Measurements from ENCODE around the gene COL10A1.

Gene COL10A1

GRCh38 chr6:116087437-116088027 is 38.4 kb downstream of the COL10A1 start:
- H3K9me3 ChIP-seq (ENCODE audit: control insufficient read depth, insufficient read depth, low read length): no peaks in the 10 kb centered on the region
- H3F3A ChIP-seq (ENCODE audit: control insufficient read depth, insufficient read depth): no peaks in the 10 kb centered on the region
- H3K4me1 ChIP-seq (ENCODE audit: control insufficient read depth, low read length): no peaks in the 10 kb centered on the region
- no peak overlapping the region for H3K27ac ChIP-seq (ENCODE audit: low read depth, low read length)
- H3K9me2 ChIP-seq (replicated peaks; ENCODE audit: control insufficient read depth, low read length): no peaks in the 10 kb centered on the region
- H3K4me2 ChIP-seq (ENCODE audit: low read length): no peak overlapping the region
- no peaks in the 10 kb centered on the region for H3K79me2 ChIP-seq (ENCODE audit: control insufficient read depth, low read length)
- H3K4me3 ChIP-seq (ENCODE audit: low read length): no peak overlapping the region
- H3K36me3 ChIP-seq (ENCODE audit: control insufficient read depth, low read length): no peaks in the 10 kb centered on the region
- H3K27me3 ChIP-seq (ENCODE audit: control insufficient read depth, low read length): no peaks in the 10 kb centered on the region; the same call in 1 of the 2 replicates
- no peaks in the 10 kb centered on the region for H4K20me1 ChIP-seq (ENCODE audit: control insufficient read depth, insufficient read depth, low read depth, low read length)
- TF ChIP-seq EZH2phosphoT487 (IDR thresholded peaks at IDR 0.05; ENCODE audit: borderline replicate concordance, low read length) (no peak), CTCF (IDR thresholded peaks at IDR 0.05; ENCODE audit: low read depth, low read length, poor library complexity, severe bottlenecking) (no peak)

- Histone ChIP-seq H3K27ac (ENCODE audit: low read depth, low read length) (no peak overlapping the region), H4K20me1 (ENCODE audit: control insufficient read depth, insufficient read depth, low read depth, low read length) (no peaks in the 10 kb centered on the region), H3K4me2 (ENCODE audit: low read length) (no peak overlapping the region), H3K9me2 (replicated peaks; ENCODE audit: control insufficient read depth, low read length) (no peaks in the 10 kb centered on the region), H3K36me3 (ENCODE audit: control insufficient read depth, low read length) (no peaks in the 10 kb centered on the region), H3K4me1 (ENCODE audit: control insufficient read depth, low read length) (no peaks in the 10 kb centered on the region), H3K27me3 (ENCODE audit: control insufficient read depth, low read length) (peaks cover 3% of the 10 kb centered on the region; the same call in 1 of the 2 replicates), H3F3A (ENCODE audit: control insufficient read depth, insufficient read depth) (no peaks in the 10 kb centered on the region), H3K4me3 (ENCODE audit: low read length) (no peak overlapping the region), H3K9me3 (ENCODE audit: control insufficient read depth, insufficient read depth, low read length) (no peaks in the 10 kb centered on the region), H3K79me2 (ENCODE audit: control insufficient read depth, low read length) (no peaks in the 10 kb centered on the region)
- no peak for TF ChIP-seq EZH2phosphoT487 (IDR thresholded peaks at IDR 0.05; ENCODE audit: borderline replicate concordance, low read length)
- TF ChIP-seq CTCF (IDR thresholded peaks at IDR 0.05; ENCODE audit: low read depth, low read length, poor library complexity, severe bottlenecking): no peak
Measured at GRCh38 chr6:116084284-116084683, 41.6 kb downstream of the COL10A1 start.

DNA sequence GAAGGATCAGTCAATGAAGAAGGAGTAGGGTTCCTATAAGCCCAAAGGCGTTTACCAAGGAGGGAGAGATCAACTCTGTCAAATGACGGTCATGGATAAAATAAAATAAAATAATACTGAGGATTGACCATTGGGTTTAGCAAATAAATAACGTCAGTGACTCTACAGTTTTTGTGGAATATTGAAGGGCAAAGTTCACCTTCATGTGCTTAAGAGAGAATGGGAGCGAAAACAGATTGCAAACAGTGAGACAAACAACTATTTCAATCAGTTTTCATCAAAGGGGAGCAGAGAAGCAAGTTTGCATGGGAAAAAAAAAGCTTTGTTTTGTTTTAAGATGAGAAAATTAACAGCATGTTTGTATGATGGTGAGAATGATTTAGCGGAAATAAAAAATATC is 42.9 kb downstream of the COL10A1 start:
- TF ChIP-seq CTCF (IDR thresholded peaks at IDR 0.05; ENCODE audit: low read depth, low read length, poor library complexity, severe bottlenecking) (no peak), EZH2phosphoT487 (IDR thresholded peaks at IDR 0.05; ENCODE audit: borderline replicate concordance, low read length) (no peak)
- H3K27ac ChIP-seq (ENCODE audit: low read depth, low read length): no peak overlapping the region
- H3K4me2 ChIP-seq (ENCODE audit: low read length): no peak overlapping the region
- no peaks in the 10 kb centered on the region for H3K36me3 ChIP-seq (ENCODE audit: control insufficient read depth, low read length)
- H3F3A ChIP-seq (ENCODE audit: control insufficient read depth, insufficient read depth): no peaks in the 10 kb centered on the region
- H3K9me2 ChIP-seq (replicated peaks; ENCODE audit: control insufficient read depth, low read length): no peaks in the 10 kb centered on the region
- no peaks in the 10 kb centered on the region for H3K79me2 ChIP-seq (ENCODE audit: control insufficient read depth, low read length)
- no peaks in the 10 kb centered on the region for H3K4me1 ChIP-seq (ENCODE audit: control insufficient read depth, low read length)
- no peak overlapping the region for H3K4me3 ChIP-seq (ENCODE audit: low read length)
- peaks cover 3% of the 10 kb centered on the region; the same call in 1 of the 2 replicates for H3K27me3 ChIP-seq (ENCODE audit: control insufficient read depth, low read length)
- no peaks in the 10 kb centered on the region for H4K20me1 ChIP-seq (ENCODE audit: control insufficient read depth, insufficient read depth, low read depth, low read length)
- no peaks in the 10 kb centered on the region for H3K9me3 ChIP-seq (ENCODE audit: control insufficient read depth, insufficient read depth, low read length)
